ENCODE data around the gene NR1I3. TPM values are rescaled to one million over a fixed set of nuclear protein-coding genes. Genes with fewer than 3 reads are reported as not detected.

Gene NR1I3
- total RNA-seq, 2 experiments from 2014 or later: not detected

- Histone ChIP-seq H4K20me1 (ENCODE audit: insufficient read depth, low read length) (no peaks in the 10 kb centered on the region), H3K4me2 (ENCODE audit: low read length) (peak overlapping the region; percentile 56), H3K9me3 (ENCODE audit: low read length) (no peaks in the 10 kb centered on the region), H2AFZ (ENCODE audit: low read length) (peak overlapping the region; percentile 68; the same call in 1 of the 2 replicates), H3K4me1 (ENCODE audit: insufficient read depth, low read length, poor library complexity, severe bottlenecking) (peaks cover 34% of the 10 kb centered on the region), H3K27ac (ENCODE audit: low read depth, low read length, poor library complexity, severe bottlenecking) (peak overlapping the region; percentile 44), H3K36me3 (ENCODE audit: insufficient read depth, low read length) (peaks cover 24% of the 10 kb centered on the region), H3K79me2 (ENCODE audit: insufficient read depth, low read depth, low read length) (no peaks in the 10 kb centered on the region), H3K9me2 (ENCODE audit: insufficient read depth, low read length) (no peaks in the 10 kb centered on the region), H3K4me3 (ENCODE audit: low read depth, low read length, poor library complexity, severe bottlenecking) (peak overlapping the region; percentile 20)
- ChIA-PET CTCF (ENCODE audit: unreplicated experiment) (interaction anchor here (2.2 kb wide), 1 partner anchor 9 kb away, joined by 9 read pairs; the partner anchor contains the start of gene TOMM40L), POLR2A (interaction anchor here (1.0 to 4.4 kb wide), 7 partner anchors 8 to 85 kb away, joined by 3 to 22 read pairs (median 4); partner anchors contain the start of genes NDUFS2 and TOMM40L)
- intact Hi-C loops (cut with micrococcal nuclease; ENCODE audit: unreplicated experiment): no loop called here
- TF ChIP-seq EZH2phosphoT487 (IDR thresholded peaks at IDR 0.05; ENCODE audit: borderline replicate concordance, low read depth, low read length): no peak
- TF ChIP-seq, protein P1, sequence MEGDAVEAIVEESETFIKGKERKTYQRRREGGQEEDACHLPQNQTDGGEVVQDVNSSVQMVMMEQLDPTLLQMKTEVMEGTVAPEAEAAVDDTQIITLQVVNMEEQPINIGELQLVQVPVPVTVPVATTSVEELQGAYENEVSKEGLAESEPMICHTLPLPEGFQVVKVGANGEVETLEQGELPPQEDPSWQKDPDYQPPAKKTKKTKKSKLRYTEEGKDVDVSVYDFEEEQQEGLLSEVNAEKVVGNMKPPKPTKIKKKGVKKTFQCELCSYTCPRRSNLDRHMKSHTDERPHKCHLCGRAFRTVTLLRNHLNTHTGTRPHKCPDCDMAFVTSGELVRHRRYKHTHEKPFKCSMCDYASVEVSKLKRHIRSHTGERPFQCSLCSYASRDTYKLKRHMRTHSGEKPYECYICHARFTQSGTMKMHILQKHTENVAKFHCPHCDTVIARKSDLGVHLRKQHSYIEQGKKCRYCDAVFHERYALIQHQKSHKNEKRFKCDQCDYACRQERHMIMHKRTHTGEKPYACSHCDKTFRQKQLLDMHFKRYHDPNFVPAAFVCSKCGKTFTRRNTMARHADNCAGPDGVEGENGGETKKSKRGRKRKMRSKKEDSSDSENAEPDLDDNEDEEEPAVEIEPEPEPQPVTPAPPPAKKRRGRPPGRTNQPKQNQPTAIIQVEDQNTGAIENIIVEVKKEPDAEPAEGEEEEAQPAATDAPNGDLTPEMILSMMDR (conservative IDR thresholded peaks at IDR 0.05; ENCODE audit: low read length): no peak
- no TSS peak for BruUV-seq (replicated peaks)
- peak; percentile 80 for DNase-seq (ENCODE audit: low spot score)
Observed at GRCh38 chr1:161216945-161217712, 20.9 kb downstream of the NR1I3 start.

DNA sequence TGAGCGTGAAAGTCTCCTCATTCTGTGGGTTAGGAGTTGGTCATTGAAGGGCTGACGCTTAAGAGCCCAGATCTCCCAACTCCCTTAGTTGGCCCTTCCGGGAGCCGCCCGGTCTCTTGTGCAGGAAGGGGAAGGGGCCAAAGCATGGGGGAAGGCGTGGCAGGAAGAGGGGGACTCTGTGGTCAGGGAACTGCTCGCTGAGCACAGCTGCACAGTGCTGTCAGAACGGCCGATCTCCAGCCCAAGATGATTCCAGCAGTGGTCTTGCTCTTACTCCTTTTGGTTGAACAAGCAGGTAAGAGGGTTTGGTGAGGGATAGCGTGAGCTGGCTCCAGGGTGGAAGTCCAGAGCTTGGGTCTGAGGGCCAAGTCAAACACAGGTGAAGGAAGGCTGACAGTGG, 22.9 kb downstream of the NR1I3 start, which contains the start of gene FCER1G:
FCER1G (plus strand) TSS at position 220 of the 400 bp plus-strand sequence; CDS start at position 247, 27 bp downstream.
- ChIA-PET CTCF (ENCODE audit: unreplicated experiment) (no interaction called here), POLR2A (interaction anchor here (0.7 to 2.9 kb wide), 4 partner anchors 10 to 439 kb away, joined by 3 to 18 read pairs (median 4); partner anchors contain the start of genes NDUFS2 and TOMM40L)
- no peaks in the 10 kb centered on the region for H3K9me2 ChIP-seq (ENCODE audit: insufficient read depth, low read length)
- intact Hi-C loops (cut with micrococcal nuclease; ENCODE audit: unreplicated experiment): no loop called here
- H3K4me2 ChIP-seq (ENCODE audit: low read length): no peak within 1 kb of the TSS
- BruUV-seq (replicated peaks): no TSS peak
- H3K79me2 ChIP-seq (ENCODE audit: insufficient read depth, low read depth, low read length): no peaks in the 10 kb centered on the region
- no peaks in the 10 kb centered on the region for H3K9me3 ChIP-seq (ENCODE audit: low read length)
- H3K27ac ChIP-seq (ENCODE audit: low read depth, low read length, poor library complexity, severe bottlenecking): no peak within 1 kb of the TSS
- H3K36me3 ChIP-seq (ENCODE audit: insufficient read depth, low read length): peaks cover 43% of the 10 kb centered on the region
- H4K20me1 ChIP-seq (ENCODE audit: insufficient read depth, low read length): no peaks in the 10 kb centered on the region
- no peak within 1 kb of the TSS for H2AFZ ChIP-seq (ENCODE audit: low read length)
- H3K4me3 ChIP-seq (ENCODE audit: low read depth, low read length, poor library complexity, severe bottlenecking): no peak within 1 kb of the TSS
- DNase-seq (ENCODE audit: low spot score): no peak
- H3K4me1 ChIP-seq (ENCODE audit: insufficient read depth, low read length, poor library complexity, severe bottlenecking): peaks cover 37% of the 10 kb centered on the region
- TF ChIP-seq EZH2phosphoT487 (IDR thresholded peaks at IDR 0.05; ENCODE audit: borderline replicate concordance, low read depth, low read length): no peak
- TF ChIP-seq, protein P1 (conservative IDR thresholded peaks at IDR 0.05; ENCODE audit: low read length): no peak

DNA sequence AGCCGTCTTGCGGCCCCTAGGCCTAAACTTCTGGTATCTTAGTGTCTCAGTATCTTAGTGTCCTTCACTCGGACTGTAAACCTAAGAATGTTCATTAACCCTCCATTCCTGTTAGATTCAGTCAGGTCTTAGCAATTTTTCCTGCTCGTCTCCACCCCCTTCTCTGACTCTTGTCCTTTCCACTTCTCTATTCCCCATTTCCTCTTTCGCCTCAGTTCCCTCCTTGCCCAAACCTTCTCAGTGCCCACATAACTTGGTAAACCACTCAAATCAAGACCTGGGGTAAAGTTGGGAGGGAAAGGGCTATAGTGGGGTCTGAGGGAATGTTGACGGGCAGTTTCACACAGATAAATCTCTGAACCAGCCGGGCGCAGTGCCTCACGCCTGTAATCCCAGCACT, 23.6 kb downstream of the NR1I3 start:
- Histone ChIP-seq H4K20me1 (ENCODE audit: insufficient read depth, low read length) (no peaks in the 10 kb centered on the region), H3K9me2 (ENCODE audit: insufficient read depth, low read length) (no peaks in the 10 kb centered on the region), H3K4me3 (ENCODE audit: low read depth, low read length, poor library complexity, severe bottlenecking) (no peak overlapping the region), H3K79me2 (ENCODE audit: insufficient read depth, low read depth, low read length) (no peaks in the 10 kb centered on the region), H3K36me3 (ENCODE audit: insufficient read depth, low read length) (peaks cover 50% of the 10 kb centered on the region), H3K27ac (ENCODE audit: low read depth, low read length, poor library complexity, severe bottlenecking) (no peak overlapping the region), H2AFZ (ENCODE audit: low read length) (no peak overlapping the region), H3K4me1 (ENCODE audit: insufficient read depth, low read length, poor library complexity, severe bottlenecking) (peaks cover 41% of the 10 kb centered on the region), H3K4me2 (ENCODE audit: low read length) (no peak overlapping the region), H3K9me3 (ENCODE audit: low read length) (no peaks in the 10 kb centered on the region)
- TF ChIP-seq EZH2phosphoT487 (IDR thresholded peaks at IDR 0.05; ENCODE audit: borderline replicate concordance, low read depth, low read length): no peak
- TF ChIP-seq, protein P1 (conservative IDR thresholded peaks at IDR 0.05; ENCODE audit: low read length): no peak
- DNase-seq (ENCODE audit: low spot score): no peak
- ChIA-PET POLR2A (interaction anchor here (0.7 kb wide), 2 partner anchors 11 to 438 kb away, joined by 3 to 4 read pairs; no protein-coding TSS in a partner anchor), CTCF (ENCODE audit: unreplicated experiment) (no interaction called here)
- intact Hi-C loops (cut with micrococcal nuclease; ENCODE audit: unreplicated experiment): no loop called here
- no TSS peak for BruUV-seq (replicated peaks)
